HG03103 (cell line): ENCODE measurements around the gene OR2T11.
A peak's percentile ranks its signal among the peaks of the same experiment; 100 is the strongest.
"Not testable (repeated sequence)": the region's sequence is repeated elsewhere in the genome, so short reads cannot be mapped to it uniquely, and the experiment has no call there.

Experiments used
- ATAC-seq: cut with Tn5 transposase; IDR thresholded peaks from one replicate; pipeline ENCODE4 v1.9.1; 2021; ENCODE audit warnings: low read depth; ENCODE audit not compliant: unreplicated experiment

The OR2T11 gene

GRCh38 chr1:248622570-248623001 lies 12.3 kb downstream of the OR2T11 start:
- peak; percentile 90 for ATAC-seq

GRCh38 chr1:248621770-248622169 lies 13.1 kb downstream of the OR2T11 start:
- ATAC-seq, result no peak

DNA sequence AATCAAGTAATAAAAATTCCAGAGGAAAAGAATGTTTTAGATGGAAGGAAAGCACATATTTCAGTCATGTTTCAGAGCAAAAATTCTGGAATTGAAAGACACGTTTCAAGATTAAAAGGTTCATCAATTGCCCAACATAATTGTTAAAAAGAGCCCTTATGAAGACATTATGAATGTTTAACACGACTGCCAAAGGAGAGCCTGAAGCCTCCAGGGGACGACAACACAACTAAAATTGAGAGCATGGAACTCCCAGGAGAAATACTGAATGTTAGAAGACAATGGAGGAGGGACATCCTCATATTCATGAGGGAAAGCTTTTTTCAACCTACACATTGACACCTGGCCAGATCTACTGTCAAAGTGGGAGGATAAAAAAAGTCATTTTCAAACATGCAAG lies 16.0 kb downstream of the OR2T11 start:
- ATAC-seq, result no peak

DNA sequence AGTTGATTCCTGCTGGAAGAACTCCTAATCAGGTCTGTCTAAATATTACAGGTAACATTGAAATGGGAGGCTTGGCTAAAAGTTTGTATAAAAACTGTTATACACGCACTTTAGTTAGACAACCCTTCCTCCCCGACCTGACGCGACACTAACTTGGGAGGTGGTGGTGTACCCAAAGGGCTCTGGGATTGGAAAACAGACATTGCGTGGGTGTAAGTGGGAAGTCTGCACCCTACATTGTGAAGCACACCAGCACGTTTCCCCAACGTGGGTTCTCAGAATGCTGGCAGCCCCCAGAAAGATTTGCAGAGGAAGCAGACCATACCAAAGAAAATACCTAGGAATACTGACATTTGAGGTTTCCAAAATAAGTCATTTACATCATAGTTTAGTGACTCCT lies 16.8 kb downstream of the OR2T11 start:
- ATAC-seq, result no peak

- ATAC-seq, result no peak
Observed at GRCh38 chr1:248613742-248614141, 21.1 kb downstream of the OR2T11 start.

GRCh38 chr1:248611883-248612414 lies 22.9 kb downstream of the OR2T11 start:
- ATAC-seq, result no peak

DNA sequence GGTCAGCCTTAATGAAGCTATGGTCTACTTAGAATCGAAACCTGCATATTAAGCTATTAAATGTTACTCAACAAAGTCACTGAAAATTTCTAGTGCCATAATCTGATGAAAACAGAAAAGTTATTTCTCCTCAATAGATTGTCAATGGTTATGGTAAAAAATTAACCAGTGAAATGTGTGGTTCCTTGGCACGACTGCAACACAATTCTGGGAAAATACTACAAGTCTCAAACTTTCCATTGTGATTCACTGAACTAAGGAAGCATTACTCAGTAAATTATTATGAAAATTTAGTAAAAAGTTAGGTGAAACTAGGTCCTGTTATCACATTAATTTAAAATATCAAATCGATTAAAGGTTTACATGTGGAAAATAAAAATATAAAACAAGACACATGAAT lies 24.6 kb downstream of the OR2T11 start:
- no peak for ATAC-seq

- no peak for ATAC-seq
Observed at GRCh38 chr1:248599396-248599795, 35.5 kb downstream of the OR2T11 start.

GRCh38 chr1:248597589-248597988 lies 37.3 kb downstream of the OR2T11 start, which contains the start of gene OR2T10:
Gene OR2T10, minus strand, starts transcription at chr1:248597700. Its CDS starts 3,932 bp downstream, at chr1:248593768.
- ATAC-seq, result no peak

GRCh38 chr1:248596615-248597014 lies 38.3 kb downstream of the OR2T11 start:
- ATAC-seq, result no peak

DNA sequence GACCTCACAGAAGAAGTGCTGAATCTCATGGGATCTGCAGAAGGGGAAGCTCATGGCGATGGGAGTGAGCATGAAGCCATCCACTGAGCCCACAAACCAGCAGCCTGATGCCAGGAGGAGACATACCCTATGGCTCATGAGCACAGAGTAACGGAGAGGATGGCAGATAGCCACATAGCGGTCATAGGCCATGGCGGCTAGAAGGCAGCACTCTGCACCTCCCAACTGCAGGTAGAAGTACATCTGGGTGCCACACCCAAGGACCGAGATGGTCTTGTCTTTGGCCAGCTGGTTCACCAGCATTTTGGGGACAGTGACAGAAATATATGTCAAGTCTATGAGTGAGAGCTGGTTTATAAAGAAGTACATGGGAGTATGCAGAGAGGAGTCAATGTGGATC lies 41.7 kb downstream of the OR2T11 start:
- ATAC-seq, result no peak

DNA sequence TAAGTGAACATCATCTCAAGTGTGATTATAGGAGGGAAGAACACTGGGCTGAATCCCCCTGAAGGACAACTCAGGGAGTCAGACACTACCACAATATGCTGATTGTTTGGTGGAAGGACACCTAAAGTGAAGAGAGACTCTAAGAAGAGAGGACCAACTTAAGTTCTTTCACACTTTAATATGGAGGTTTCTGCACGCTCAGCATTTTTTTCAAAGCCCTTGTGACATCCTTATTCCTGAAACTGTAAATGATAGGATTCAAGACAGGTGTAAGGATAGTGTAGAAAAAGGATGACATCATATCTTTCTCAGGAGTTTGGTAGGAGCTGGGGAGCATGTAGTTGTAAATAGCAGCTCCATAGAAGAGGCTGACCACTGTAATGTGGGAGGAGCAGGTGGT lies 42.2 kb downstream of the OR2T11 start:
- no peak for ATAC-seq

GRCh38 chr1:248590055-248590454 lies 44.8 kb downstream of the OR2T11 start:
- no peak for ATAC-seq

DNA sequence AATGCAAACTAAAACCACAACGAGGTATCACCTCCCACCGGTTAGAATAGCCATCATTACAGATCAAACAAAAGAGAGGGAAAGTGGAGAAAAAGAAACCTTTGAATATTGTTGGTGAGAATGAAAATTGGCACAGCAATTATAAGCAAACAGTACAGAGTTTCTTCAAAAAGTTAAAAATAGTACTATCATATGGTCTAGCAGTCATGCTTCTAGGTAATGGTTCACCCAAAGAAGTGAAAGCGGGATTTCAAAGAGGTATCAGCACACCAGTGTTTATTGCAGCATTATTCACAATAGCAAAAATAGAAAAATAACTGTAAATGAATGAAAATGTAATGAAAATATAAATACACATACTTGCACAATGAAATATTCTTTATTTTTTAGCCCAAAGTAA lies 45.6 kb downstream of the OR2T11 start:
- no peak for ATAC-seq

DNA sequence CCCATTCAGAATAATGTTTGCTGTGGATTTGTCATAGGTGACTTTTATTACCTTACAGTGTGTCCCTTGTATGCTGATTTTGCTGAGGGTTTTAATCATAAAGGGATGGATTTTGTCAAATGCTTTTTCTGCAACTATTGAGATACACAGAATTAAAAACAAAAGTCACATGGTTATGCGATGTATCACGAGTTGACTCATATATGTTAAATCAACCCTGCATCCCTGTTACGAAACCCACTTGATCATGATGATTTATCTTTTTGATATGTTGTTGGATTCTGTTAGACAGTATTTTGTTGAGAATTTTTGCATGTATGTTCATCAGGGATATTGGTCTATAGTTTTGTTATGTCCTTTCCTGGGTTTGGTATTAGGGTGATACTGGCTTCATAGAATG lies 49.6 kb downstream of the OR2T11 start:
- no peak for ATAC-seq

- ATAC-seq, result no peak
Observed at GRCh38 chr1:248576260-248576980, 58.5 kb downstream of the OR2T11 start.

- not testable (repeated sequence) for ATAC-seq
Observed at GRCh38 chr1:248574657-248575056, 60.2 kb downstream of the OR2T11 start, which contains the start of gene OR2T34. Gene OR2T34, minus strand, starts transcription at chr1:248574757. Its CDS starts 0 bp downstream, at chr1:248574757.

- not testable (repeated sequence) for ATAC-seq
Observed at GRCh38 chr1:248573856-248574255, 61.0 kb downstream of the OR2T11 start.
